Measurements from ENCODE around the gene PTPN1.

The PTPN1 gene

DNA sequence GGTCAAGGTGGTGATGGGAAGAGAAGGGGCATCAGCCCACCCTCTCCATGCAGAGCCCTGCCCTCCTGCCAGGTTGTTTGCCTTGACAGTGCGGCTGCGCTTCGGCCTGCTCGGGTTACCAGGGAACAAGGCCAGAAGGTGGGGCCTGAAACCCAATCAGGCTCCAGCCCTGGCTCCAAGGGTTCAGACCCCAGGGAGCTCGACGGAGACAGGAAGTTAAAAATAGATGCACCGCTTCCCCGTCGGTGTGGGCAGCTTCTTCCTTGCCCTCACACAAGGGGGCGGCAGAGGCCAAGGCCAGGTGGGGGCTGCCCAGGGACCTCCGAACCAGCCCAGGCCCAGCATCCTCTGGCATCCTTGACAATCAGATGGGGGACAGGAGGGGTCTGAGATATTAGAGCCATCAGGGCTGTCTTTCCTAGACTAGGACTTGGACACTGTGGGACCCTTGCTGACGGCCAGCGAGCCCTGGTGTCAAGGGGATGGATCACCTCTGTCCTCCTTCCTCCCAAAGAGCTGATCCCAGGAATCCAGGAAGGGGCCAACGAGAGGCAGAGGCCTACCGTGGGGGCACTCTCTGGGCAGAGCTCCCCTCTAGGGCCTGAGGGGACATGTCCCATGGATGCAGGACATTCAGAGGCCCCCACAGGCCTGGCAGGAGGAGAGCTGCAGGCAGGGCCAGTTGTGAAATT is 115.9 kb downstream of the PTPN1 start (continued):
- TF ChIP-seq, protein P1, sequence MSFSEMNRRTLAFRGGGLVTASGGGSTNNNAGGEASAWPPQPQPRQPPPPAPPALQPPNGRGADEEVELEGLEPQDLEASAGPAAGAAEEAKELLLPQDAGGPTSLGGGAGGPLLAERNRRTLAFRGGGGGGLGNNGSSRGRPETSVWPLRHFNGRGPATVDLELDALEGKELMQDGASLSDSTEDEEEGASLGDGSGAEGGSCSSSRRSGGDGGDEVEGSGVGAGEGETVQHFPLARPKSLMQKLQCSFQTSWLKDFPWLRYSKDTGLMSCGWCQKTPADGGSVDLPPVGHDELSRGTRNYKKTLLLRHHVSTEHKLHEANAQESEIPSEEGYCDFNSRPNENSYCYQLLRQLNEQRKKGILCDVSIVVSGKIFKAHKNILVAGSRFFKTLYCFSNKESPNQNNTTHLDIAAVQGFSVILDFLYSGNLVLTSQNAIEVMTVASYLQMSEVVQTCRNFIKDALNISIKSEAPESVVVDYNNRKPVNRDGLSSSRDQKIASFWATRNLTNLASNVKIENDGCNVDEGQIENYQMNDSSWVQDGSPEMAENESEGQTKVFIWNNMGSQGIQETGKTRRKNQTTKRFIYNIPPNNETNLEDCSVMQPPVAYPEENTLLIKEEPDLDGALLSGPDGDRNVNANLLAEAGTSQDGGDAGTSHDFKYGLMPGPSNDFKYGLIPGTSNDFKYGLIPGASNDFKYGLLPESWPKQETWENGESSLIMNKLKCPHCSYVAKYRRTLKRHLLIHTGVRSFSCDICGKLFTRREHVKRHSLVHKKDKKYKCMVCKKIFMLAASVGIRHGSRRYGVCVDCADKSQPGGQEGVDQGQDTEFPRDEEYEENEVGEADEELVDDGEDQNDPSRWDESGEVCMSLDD (tag by site-specific recombination; IDR thresholded peaks at IDR 0.05): no peak
- TF ChIP-seq ZNF837 (tag by site-specific recombination; IDR thresholded peaks at IDR 0.05) (no peak), SP2 (tag by site-specific recombination; IDR thresholded peaks at IDR 0.05) (no peak), ZNF548 (tag by site-specific recombination; IDR thresholded peaks at IDR 0.05) (no peak), HOXA7 (CRISPR knock-in tag; IDR thresholded peaks at IDR 0.05; ENCODE audit: borderline replicate concordance) (no peak), KLF8 (tag by site-specific recombination; IDR thresholded peaks at IDR 0.05) (no peak), ZNF670 (tag by site-specific recombination; IDR thresholded peaks at IDR 0.05; ENCODE audit: low read depth) (no peak), ZNF112 (tag by site-specific recombination; IDR thresholded peaks at IDR 0.05) (no peak), ZNF146 (tag by site-specific recombination; IDR thresholded peaks at IDR 0.05) (no peak)
- TF ChIP-seq, protein P2, sequence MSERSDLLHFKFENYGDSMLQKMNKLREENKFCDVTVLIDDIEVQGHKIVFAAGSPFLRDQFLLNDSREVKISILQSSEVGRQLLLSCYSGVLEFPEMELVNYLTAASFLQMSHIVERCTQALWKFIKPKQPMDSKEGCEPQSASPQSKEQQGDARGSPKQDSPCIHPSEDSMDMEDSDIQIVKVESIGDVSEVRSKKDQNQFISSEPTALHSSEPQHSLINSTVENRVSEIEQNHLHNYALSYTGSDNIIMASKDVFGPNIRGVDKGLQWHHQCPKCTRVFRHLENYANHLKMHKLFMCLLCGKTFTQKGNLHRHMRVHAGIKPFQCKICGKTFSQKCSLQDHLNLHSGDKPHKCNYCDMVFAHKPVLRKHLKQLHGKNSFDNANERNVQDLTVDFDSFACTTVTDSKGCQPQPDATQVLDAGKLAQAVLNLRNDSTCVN (tag by site-specific recombination; optimal IDR thresholded peaks at IDR 0.05): no peak
- TF ChIP-seq, protein P3, sequence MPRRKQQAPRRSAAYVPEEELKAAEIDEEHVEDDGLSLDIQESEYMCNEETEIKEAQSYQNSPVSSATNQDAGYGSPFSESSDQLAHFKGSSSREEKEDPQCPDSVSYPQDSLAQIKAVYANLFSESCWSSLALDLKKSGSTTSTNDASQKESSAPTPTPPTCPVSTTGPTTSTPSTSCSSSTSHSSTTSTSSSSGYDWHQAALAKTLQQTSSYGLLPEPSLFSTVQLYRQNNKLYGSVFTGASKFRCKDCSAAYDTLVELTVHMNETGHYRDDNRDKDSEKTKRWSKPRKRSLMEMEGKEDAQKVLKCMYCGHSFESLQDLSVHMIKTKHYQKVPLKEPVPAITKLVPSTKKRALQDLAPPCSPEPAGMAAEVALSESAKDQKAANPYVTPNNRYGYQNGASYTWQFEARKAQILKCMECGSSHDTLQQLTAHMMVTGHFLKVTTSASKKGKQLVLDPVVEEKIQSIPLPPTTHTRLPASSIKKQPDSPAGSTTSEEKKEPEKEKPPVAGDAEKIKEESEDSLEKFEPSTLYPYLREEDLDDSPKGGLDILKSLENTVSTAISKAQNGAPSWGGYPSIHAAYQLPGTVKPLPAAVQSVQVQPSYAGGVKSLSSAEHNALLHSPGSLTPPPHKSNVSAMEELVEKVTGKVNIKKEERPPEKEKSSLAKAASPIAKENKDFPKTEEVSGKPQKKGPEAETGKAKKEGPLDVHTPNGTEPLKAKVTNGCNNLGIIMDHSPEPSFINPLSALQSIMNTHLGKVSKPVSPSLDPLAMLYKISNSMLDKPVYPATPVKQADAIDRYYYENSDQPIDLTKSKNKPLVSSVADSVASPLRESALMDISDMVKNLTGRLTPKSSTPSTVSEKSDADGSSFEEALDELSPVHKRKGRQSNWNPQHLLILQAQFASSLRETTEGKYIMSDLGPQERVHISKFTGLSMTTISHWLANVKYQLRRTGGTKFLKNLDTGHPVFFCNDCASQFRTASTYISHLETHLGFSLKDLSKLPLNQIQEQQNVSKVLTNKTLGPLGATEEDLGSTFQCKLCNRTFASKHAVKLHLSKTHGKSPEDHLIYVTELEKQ (tag by site-specific recombination; IDR thresholded peaks at IDR 0.05; ENCODE audit: borderline replicate concordance): no peak
- TF ChIP-seq, protein P4, sequence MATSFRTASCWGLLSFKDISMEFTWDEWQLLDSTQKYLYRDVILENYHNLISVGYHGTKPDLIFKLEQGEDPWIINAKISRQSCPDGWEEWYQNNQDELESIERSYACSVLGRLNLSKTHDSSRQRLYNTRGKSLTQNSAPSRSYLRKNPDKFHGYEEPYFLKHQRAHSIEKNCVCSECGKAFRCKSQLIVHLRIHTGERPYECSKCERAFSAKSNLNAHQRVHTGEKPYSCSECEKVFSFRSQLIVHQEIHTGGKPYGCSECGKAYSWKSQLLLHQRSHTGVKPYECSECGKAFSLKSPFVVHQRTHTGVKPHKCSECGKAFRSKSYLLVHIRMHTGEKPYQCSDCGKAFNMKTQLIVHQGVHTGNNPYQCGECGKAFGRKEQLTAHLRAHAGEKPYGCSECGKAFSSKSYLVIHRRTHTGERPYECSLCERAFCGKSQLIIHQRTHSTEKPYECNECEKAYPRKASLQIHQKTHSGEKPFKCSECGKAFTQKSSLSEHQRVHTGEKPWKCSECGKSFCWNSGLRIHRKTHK (tag by site-specific recombination; IDR thresholded peaks at IDR 0.05): no peak
- TF ChIP-seq, protein P5, sequence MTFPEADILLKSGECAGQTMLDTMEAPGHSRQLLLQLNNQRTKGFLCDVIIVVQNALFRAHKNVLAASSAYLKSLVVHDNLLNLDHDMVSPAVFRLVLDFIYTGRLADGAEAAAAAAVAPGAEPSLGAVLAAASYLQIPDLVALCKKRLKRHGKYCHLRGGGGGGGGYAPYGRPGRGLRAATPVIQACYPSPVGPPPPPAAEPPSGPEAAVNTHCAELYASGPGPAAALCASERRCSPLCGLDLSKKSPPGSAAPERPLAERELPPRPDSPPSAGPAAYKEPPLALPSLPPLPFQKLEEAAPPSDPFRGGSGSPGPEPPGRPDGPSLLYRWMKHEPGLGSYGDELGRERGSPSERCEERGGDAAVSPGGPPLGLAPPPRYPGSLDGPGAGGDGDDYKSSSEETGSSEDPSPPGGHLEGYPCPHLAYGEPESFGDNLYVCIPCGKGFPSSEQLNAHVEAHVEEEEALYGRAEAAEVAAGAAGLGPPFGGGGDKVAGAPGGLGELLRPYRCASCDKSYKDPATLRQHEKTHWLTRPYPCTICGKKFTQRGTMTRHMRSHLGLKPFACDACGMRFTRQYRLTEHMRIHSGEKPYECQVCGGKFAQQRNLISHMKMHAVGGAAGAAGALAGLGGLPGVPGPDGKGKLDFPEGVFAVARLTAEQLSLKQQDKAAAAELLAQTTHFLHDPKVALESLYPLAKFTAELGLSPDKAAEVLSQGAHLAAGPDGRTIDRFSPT (tag by site-specific recombination; IDR thresholded peaks at IDR 0.05): no peak
- TF ChIP-seq, protein P6, sequence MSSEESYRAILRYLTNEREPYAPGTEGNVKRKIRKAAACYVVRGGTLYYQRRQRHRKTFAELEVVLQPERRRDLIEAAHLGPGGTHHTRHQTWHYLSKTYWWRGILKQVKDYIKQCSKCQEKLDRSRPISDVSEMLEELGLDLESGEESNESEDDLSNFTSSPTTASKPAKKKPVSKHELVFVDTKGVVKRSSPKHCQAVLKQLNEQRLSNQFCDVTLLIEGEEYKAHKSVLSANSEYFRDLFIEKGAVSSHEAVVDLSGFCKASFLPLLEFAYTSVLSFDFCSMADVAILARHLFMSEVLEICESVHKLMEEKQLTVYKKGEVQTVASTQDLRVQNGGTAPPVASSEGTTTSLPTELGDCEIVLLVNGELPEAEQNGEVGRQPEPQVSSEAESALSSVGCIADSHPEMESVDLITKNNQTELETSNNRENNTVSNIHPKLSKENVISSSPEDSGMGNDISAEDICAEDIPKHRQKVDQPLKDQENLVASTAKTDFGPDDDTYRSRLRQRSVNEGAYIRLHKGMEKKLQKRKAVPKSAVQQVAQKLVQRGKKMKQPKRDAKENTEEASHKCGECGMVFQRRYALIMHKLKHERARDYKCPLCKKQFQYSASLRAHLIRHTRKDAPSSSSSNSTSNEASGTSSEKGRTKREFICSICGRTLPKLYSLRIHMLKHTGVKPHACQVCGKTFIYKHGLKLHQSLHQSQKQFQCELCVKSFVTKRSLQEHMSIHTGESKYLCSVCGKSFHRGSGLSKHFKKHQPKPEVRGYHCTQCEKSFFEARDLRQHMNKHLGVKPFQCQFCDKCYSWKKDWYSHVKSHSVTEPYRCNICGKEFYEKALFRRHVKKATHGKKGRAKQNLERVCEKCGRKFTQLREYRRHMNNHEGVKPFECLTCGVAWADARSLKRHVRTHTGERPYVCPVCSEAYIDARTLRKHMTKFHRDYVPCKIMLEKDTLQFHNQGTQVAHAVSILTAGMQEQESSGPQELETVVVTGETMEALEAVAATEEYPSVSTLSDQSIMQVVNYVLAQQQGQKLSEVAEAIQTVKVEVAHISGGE (tag by site-specific recombination; conservative IDR thresholded peaks at IDR 0.05; ENCODE audit: low read depth): peak; percentile 55
